IMR-90 (cell line): ENCODE data around the gene ARHGAP31. TPM values are rescaled to one million over a fixed set of nuclear protein-coding genes. Genes with fewer than 3 reads are reported as not detected.

Experiments used
- ATAC-seq: fragments of 200-7000 bp; cut with Tn5 transposase; 2 replicates; pipeline ENCODE4 v1.9.1; 2020; ENCODE audit warnings: low read depth, mild to moderate bottlenecking, moderate library complexity
- BruUV-seq: library from RNA; stranded (reverse); fragments of 400-500 nt; replicated peaks from 2 replicates; lab custom pipeline; 2021; lab: Mats Ljungman, UMichigan
- CTCF ChIA-PET: fragments of 300-600 bp; formaldehyde crosslinking; extraction: SDS; loops from one replicate; lab custom pipeline; 2021; ENCODE audit warnings: antibody characterized with exemption; lab: Yijun Ruan, JAX
- POLR2A ChIA-PET: fragments of 300-600 bp; sonication (Branson Sonifier 250); formaldehyde crosslinking; loops from one replicate; lab custom pipeline; 2022; ENCODE audit warnings: antibody characterized with exemption; ENCODE audit not compliant: unreplicated experiment; lab: Charles Lee
- DNase-seq: peaks from one replicate; pipeline ENCODE4 v3.0.0; 2013
- H2AFZ ChIP-seq: replicated peaks from 2 replicates; pipeline ENCODE3; 2013; ENCODE audit warnings: low read length, mild to moderate bottlenecking; ENCODE audit not compliant: poor library complexity
- H2AK5ac ChIP-seq: 2 replicates; pipeline ENCODE4 v1.6.1; 2013; ENCODE audit warnings: low read depth, low read length, inconsistent platforms
- H2AK9ac ChIP-seq: replicated peaks from 2 replicates; pipeline ENCODE3; 2013; ENCODE audit warnings: mild to moderate bottlenecking, low read depth, low read length, moderate library complexity; ENCODE audit not compliant: poor library complexity
- H2BK120ac ChIP-seq: 2 replicates; pipeline ENCODE4 v1.6.1; 2013; ENCODE audit warnings: low read depth, low read length, inconsistent platforms
- H2BK15ac ChIP-seq: 3 replicates; pipeline ENCODE4 v1.6.1; 2013; ENCODE audit warnings: low read depth, low read length, inconsistent platforms
- H2BK20ac ChIP-seq: 2 replicates; pipeline ENCODE4 v1.6.1; 2013; ENCODE audit warnings: low read depth, mild to moderate bottlenecking, inconsistent platforms, low read length, moderate library complexity
- H2BK5ac ChIP-seq: 2 replicates; pipeline ENCODE4 v1.6.1; 2013; ENCODE audit warnings: mild to moderate bottlenecking, low read depth, low read length, inconsistent platforms; ENCODE audit not compliant: poor library complexity, severe bottlenecking
- H3K14ac ChIP-seq: replicated peaks from 2 replicates; pipeline ENCODE4 v1.6.1; 2013; ENCODE audit warnings: low read depth, low read length, inconsistent platforms
- H3K18ac ChIP-seq: 2 replicates; pipeline ENCODE4 v1.6.1; 2013; ENCODE audit warnings: low read depth, low read length, control low read depth
- H3K23ac ChIP-seq: 2 replicates; pipeline ENCODE4 v1.6.1; 2013; ENCODE audit warnings: low read depth, low read length, inconsistent platforms
- H3K27ac ChIP-seq: 2 replicates; pipeline ENCODE4 v1.5.1; 2013; ENCODE audit warnings: mild to moderate bottlenecking, control low read depth, low read length; ENCODE audit not compliant: insufficient read depth
- H3K27me3 ChIP-seq: 2 replicates; pipeline ENCODE4 v1.6.1; 2013; ENCODE audit warnings: low read length; ENCODE audit not compliant: control insufficient read depth, insufficient read depth
- H3K36me3 ChIP-seq: 2 replicates; pipeline ENCODE4 v1.6.1; 2013; ENCODE audit warnings: low read length, mixed read lengths; ENCODE audit not compliant: control insufficient read depth, insufficient read depth
- H3K4ac ChIP-seq: 2 replicates; pipeline ENCODE4 v1.6.1; 2013; ENCODE audit warnings: low read depth, low read length, inconsistent platforms
- H3K4me1 ChIP-seq: 2 replicates; pipeline ENCODE4 v1.6.1; 2013; ENCODE audit warnings: low read length, mixed read lengths; ENCODE audit not compliant: control insufficient read depth, insufficient read depth
- H3K4me2 ChIP-seq: 2 replicates; pipeline ENCODE4 v1.6.1; 2013; ENCODE audit warnings: low read depth, mild to moderate bottlenecking, control low read depth, low read length, moderate library complexity
- H3K4me3 ChIP-seq: 2 replicates; pipeline ENCODE4 v1.5.1; 2013; ENCODE audit warnings: low read depth, mild to moderate bottlenecking, control low read depth, low read length, moderate library complexity; ENCODE audit not compliant: insufficient read depth
- H3K56ac ChIP-seq: 2 replicates; pipeline ENCODE4 v1.6.1; 2013; ENCODE audit warnings: low read length, inconsistent platforms; ENCODE audit not compliant: insufficient read depth; ENCODE audit errors: extremely low read depth
- H3K79me1 ChIP-seq, 2 experiments: 2 replicates each; pipeline ENCODE4 v1.6.1; 2013; ENCODE audit warnings: low read length in 2 of 2, inconsistent platforms in 1 of 2, low read depth in 1 of 2
- H3K9ac ChIP-seq: 2 replicates; pipeline ENCODE4 v1.6.1; 2013; ENCODE audit warnings: low read depth, low read length, control low read depth
- H3K9me1 ChIP-seq: 2 replicates; pipeline ENCODE4 v1.6.1; 2013; ENCODE audit warnings: low read length, inconsistent platforms; ENCODE audit not compliant: insufficient read depth
- H3K9me3 ChIP-seq: 2 replicates; pipeline ENCODE4 v1.6.1; 2013; ENCODE audit warnings: low read length; ENCODE audit not compliant: control insufficient read depth, insufficient read depth
- H4K20me1 ChIP-seq: 2 replicates; pipeline ENCODE4 v1.6.1; 2013; ENCODE audit warnings: low read length, inconsistent platforms; ENCODE audit not compliant: insufficient read depth
- H4K5ac ChIP-seq: 2 replicates; pipeline ENCODE4 v1.6.1; 2013; ENCODE audit warnings: mild to moderate bottlenecking, low read depth, low read length, control low read depth
- H4K8ac ChIP-seq, 2 experiments: 2 replicates each; pipeline ENCODE4 v1.6.1; 2013; ENCODE audit warnings: low read depth in 2 of 2, low read length in 2 of 2, control low read depth in 1 of 2, inconsistent platforms in 1 of 2
- H4K91ac ChIP-seq: 2 replicates; pipeline ENCODE4 v1.6.1; 2013; ENCODE audit warnings: low read depth, low read length, inconsistent platforms; ENCODE audit not compliant: insufficient read depth
- BHLHE40 ChIP-seq: fragments of 150-350 bp; IDR thresholded peaks from 2 replicates; pipeline ENCODE4 v1.6.1; 2016; ENCODE audit warnings: mild to moderate bottlenecking, low read depth, low read length
- CHD1 ChIP-seq: IDR thresholded peaks from 2 replicates; pipeline ENCODE4 v1.6.1; 2012; ENCODE audit warnings: low read depth, low read length, improper control_type of control experiment
- CTCF ChIP-seq: conservative IDR thresholded peaks from 2 replicates; pipeline ENCODE4 v1.5.1; 2012; ENCODE audit warnings: mild to moderate bottlenecking, low read depth, low read length, improper control_type of control experiment
- FOS ChIP-seq: fragments of 150-350 bp; IDR thresholded peaks from 2 replicates; pipeline ENCODE4 v1.6.1; 2016; ENCODE audit warnings: low read depth, low read length
- MAZ ChIP-seq: IDR thresholded peaks from 2 replicates; pipeline ENCODE4 v1.6.1; 2012; ENCODE audit warnings: low read depth, mild to moderate bottlenecking, low read length, improper control_type of control experiment, moderate library complexity, borderline replicate concordance
- MXI1 ChIP-seq: IDR thresholded peaks from 2 replicates; pipeline ENCODE4 v1.6.1; 2012; ENCODE audit warnings: low read depth, mild to moderate bottlenecking, low read length, moderate library complexity, borderline replicate concordance
- POLR2A ChIP-seq: IDR thresholded peaks from 2 replicates; pipeline ENCODE4 v1.6.1; 2012; ENCODE audit warnings: mild to moderate bottlenecking, low read depth, low read length
- SMC3 ChIP-seq: fragments of 150-350 bp; IDR thresholded peaks from 2 replicates; pipeline ENCODE4 v1.6.1; 2016; ENCODE audit warnings: low read depth, mild to moderate bottlenecking, antibody characterized with exemption, low read length, moderate library complexity
- WGBS, 2 experiments: methylation state at CpG; one replicate each; pipeline versions ENCODE4 v1.1.5 to v1.1.7; 2013; ENCODE audit warnings: missing lambda C conversion rate in 2 of 2; ENCODE audit not compliant: insufficient read length in 1 of 2; ENCODE audit errors: extremely low coverage in 2 of 2; 5-methylcytosine and 5-hydroxymethylcytosine counted together
- dilution Hi-C: fragments of 300-500 bp; cut with HindIII; formaldehyde crosslinking; loops from one replicate; pipeline ENCODE4 v1.14.3; 2018; ENCODE audit warnings: low sequenced_read_pairs; ENCODE audit not compliant: unreplicated experiment
- in situ Hi-C: fragments of 300-500 bp; cut with MboI; formaldehyde crosslinking; loops from 3 replicates; pipeline ENCODE4 v1.14.3; 2019; ENCODE audit warnings: low sequenced_read_pairs, inconsistent platforms, mixed read lengths
- intact Hi-C: fragments of 100-400 bp; cut with micrococcal nuclease; formaldehyde crosslinking; loops from 2 replicates; pipeline ENCODE4 v1.10.0; 2022
- polyA plus RNA-seq, 3 experiments: library from polyadenylated mRNA; depleted of rRNA; stranded (reverse); fragments of >200 nt; gene quantifications; 2 replicates each; pipeline ENCODE4 v1.2.3, GENCODE V29; 2012; ENCODE audit warnings: low replicate concordance in 1 of 3
- total RNA-seq: library from RNA; depleted of rRNA; stranded (reverse); fragments of >200 nt; gene quantifications from 2 replicates; pipeline ENCODE4 v1.2.3, GENCODE V29; 2012
- TF ChIP-seq, protein P1 (sequence below): fragments of 150-350 bp; IDR thresholded peaks from 2 replicates; pipeline ENCODE4 v1.6.1; 2017; ENCODE audit warnings: mild to moderate bottlenecking, antibody characterized with exemption, low read length, low read depth

ARHGAP31 gene
- total and polyA plus RNA-seq, 2 of the 4 experiments (the other 2 are of a cell fraction) = 6.6 to 7.7 TPM

DNA sequence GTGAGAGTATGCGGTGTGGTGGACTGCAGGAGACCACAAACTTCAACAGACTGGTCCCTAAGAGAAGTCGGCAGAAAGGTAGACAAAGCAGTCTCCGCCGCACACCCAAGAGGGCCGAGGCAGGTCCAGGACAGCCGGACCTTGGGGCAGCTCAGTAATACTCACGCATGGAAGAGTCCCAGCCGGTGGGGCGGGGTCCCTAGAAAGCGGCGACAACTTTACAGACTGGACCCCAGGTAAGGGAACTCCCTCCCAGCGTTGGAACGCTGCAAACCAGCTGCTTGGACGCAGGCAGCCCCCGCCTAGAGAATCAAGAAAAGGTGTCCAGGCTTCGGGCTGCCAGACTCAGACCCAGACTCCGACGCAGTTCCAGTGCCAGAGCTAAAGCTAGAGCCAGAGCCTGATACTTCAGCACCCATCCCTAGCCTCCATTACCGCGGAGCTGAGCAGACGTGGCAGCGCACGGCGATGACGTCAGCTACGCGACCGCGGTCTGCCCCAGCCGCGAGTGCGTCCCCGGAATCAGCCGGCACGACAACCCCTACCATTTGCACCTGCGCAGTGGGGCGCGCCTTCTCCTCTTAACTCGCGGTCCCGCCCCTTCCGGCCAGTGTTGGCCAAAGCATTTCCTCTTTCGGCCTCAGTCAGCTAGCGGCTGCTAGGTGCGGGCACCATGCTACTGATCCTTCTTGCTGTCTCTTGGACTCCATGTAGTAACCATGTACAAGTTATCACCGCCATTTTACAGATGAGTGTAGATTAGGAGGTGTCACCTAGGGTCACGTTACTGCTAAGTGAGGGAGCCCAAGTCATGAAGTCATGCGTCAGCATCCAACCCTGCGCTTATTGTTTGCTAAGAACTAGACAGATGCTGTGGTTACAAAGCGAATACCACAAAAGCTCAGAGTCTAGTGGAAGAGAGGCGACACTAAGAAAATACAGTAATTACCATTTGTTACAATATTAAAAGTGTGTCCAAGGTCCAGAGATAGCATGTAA lies 169.3 kb downstream of the ARHGAP31 start, which contains the start of gene TMEM39A:
TSS of gene TMEM39A (minus strand) at position 445 of the 999 bp plus-strand sequence. CDS start 1,541 bp downstream, outside the sequence.
- Histone ChIP-seq H3K36me3 (peaks cover 8% of the 10 kb centered on the region), H3K9ac (peak within 1 kb of the TSS; percentile 91), H3K18ac (peak within 1 kb of the TSS; percentile 83), H3K9me1 (peaks cover 5% of the 10 kb centered on the region; the same call in 1 of the 2 replicates), H3K23ac (peak within 1 kb of the TSS; percentile 93), H3K9me3 (no peaks in the 10 kb centered on the region), H4K20me1 (peaks cover 15% of the 10 kb centered on the region; the same call in 1 of the 2 replicates), H4K5ac (peak within 1 kb of the TSS; percentile 99), H3K4ac (peak within 1 kb of the TSS; percentile 98), H2BK120ac (peak within 1 kb of the TSS; percentile 28), H2BK20ac (peak within 1 kb of the TSS; percentile 6; the same call in 1 of the 2 replicates), H2BK15ac (peak within 1 kb of the TSS; percentile 32; the same call in 1 of the 3 replicates), H2BK5ac (peak within 1 kb of the TSS; percentile 87), H3K4me1 (peaks cover 3% of the 10 kb centered on the region), H2AK5ac (peak within 1 kb of the TSS; percentile 95), H4K8ac (peak within 1 kb of the TSS; percentile 94 to 100), H4K91ac (peak within 1 kb of the TSS; percentile 94), H3K79me1 (peaks cover 3 to 30% of the 10 kb centered on the region in 2 experiments; a peak in 3 of 4 replicates), H3K14ac (peak within 1 kb of the TSS; percentile 99), H3K4me2 (peak within 1 kb of the TSS; percentile 96), H3K27me3 (no peaks in the 10 kb centered on the region), H3K27ac (peak within 1 kb of the TSS; percentile 87), H3K4me3 (peak within 1 kb of the TSS; percentile 75), H3K56ac (peak within 1 kb of the TSS; percentile 85), H2AK9ac (peak within 1 kb of the TSS; percentile 99), H2AFZ (peak within 1 kb of the TSS; percentile 92)
- DNase-seq (peak; percentile 98), ATAC-seq (peak; percentile 96)
- dilution Hi-C loops (no loop called here), intact Hi-C loops (loop anchor here (1.0 to 2.0 kb wide), 2 partner anchors 169 to 188 kb away; partner anchors contain the start of gene ARHGAP31), in situ Hi-C loops (no loop called here)
- BruUV-seq = TSS peak; percentile 75
- POLR2A ChIA-PET = interaction anchor here (0.6 to 0.9 kb wide), 2 partner anchors 96 to 325 kb away, joined by 3 read pairs; no protein-coding TSS in a partner anchor
- TF ChIP-seq, protein P1, sequence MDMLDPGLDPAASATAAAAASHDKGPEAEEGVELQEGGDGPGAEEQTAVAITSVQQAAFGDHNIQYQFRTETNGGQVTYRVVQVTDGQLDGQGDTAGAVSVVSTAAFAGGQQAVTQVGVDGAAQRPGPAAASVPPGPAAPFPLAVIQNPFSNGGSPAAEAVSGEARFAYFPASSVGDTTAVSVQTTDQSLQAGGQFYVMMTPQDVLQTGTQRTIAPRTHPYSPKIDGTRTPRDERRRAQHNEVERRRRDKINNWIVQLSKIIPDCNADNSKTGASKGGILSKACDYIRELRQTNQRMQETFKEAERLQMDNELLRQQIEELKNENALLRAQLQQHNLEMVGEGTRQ = no peak
- TF ChIP-seq BHLHE40 = 0 out of 2 replicates have a peak, but pooled peaks have one; percentile 41
- TF ChIP-seq CHD1 = peak; percentile 33
- TF ChIP-seq SMC3 = no peak
- 0 out of 2 replicates have a peak, but pooled peaks have one; percentile 18 for TF ChIP-seq CTCF
- peak; percentile 87 for TF ChIP-seq MXI1
- peak; percentile 97 for TF ChIP-seq POLR2A
- TF ChIP-seq FOS = peak; percentile 40; the same call in 1 of the 2 replicates
- peak; percentile 95 for TF ChIP-seq MAZ
- CTCF ChIA-PET = no interaction called here
- 0% methylated on average over 13 of the region's 51 CpGs; no CpG with 5 or more reads in 1 of the 2 experiments for WGBS, 2 experiments
